HG03439 (cell line): ENCODE data around the gene SRRM4.

ENCODE experiments used
- ATAC-seq: cut with Tn5 transposase; IDR thresholded peaks from one replicate; pipeline ENCODE4 v1.9.1; 2021; ENCODE audit warnings: mild to moderate bottlenecking, moderate library complexity; ENCODE audit not compliant: unreplicated experiment

SRRM4 gene

GRCh38 chr12:119157978-119158377 lies 176.6 kb downstream of the SRRM4 start:
- no peak for ATAC-seq

- ATAC-seq: no peak
These were observed 177.1 kb downstream of the SRRM4 start for GRCh38 chr12:119158402-119158801.

GRCh38 chr12:119159844-119160243 lies 178.5 kb downstream of the SRRM4 start:
- ATAC-seq: no peak

- no peak for ATAC-seq
These were observed 186.6 kb downstream of the SRRM4 start for GRCh38 chr12:119167902-119168301.

- no peak for ATAC-seq
These were observed 187.4 kb downstream of the SRRM4 start for GRCh38 chr12:119168721-119169120.

GRCh38 chr12:119169150-119169549 lies 187.8 kb downstream of the SRRM4 start:
- ATAC-seq: no peak

GRCh38 chr12:119171291-119171690 lies 189.9 kb downstream of the SRRM4 start:
- no peak for ATAC-seq

- ATAC-seq: no peak
These were observed 190.5 kb downstream of the SRRM4 start for GRCh38 chr12:119171691-119172425.

- no peak for ATAC-seq
These were observed 193.7 kb downstream of the SRRM4 start for GRCh38 chr12:119175081-119175480.

- no peak for ATAC-seq
These were observed 195.1 kb downstream of the SRRM4 start for GRCh38 chr12:119176267-119177055.

GRCh38 chr12:119177056-119177325 lies 195.7 kb downstream of the SRRM4 start:
- no peak for ATAC-seq

- ATAC-seq: no peak
These were observed 196.5 kb downstream of the SRRM4 start for GRCh38 chr12:119177724-119178380.

- ATAC-seq: no peak
These were observed 197.4 kb downstream of the SRRM4 start, which contains the start of gene HSPB8 for GRCh38 chr12:119178544-119179334. HSPB8 (plus strand) TSS chr12:119178931; CDS start chr12:119179313, 382 bp downstream.

- no peak for ATAC-seq
These were observed 198.1 kb downstream of the SRRM4 start for GRCh38 chr12:119179335-119180021.

GRCh38 chr12:119180380-119181040 lies 199.2 kb downstream of the SRRM4 start:
- no peak for ATAC-seq

GRCh38 chr12:119181202-119181601 lies 199.9 kb downstream of the SRRM4 start:
- no peak for ATAC-seq

GRCh38 chr12:119181944-119182343 lies 200.6 kb downstream of the SRRM4 start:
- ATAC-seq: no peak

- ATAC-seq: no peak
These were observed 201.6 kb downstream of the SRRM4 start for GRCh38 chr12:119182701-119183493.
